Body of pancreas (tissue), 4 donors: ENCODE results near the gene STAB1.

ENCODE experiments used
- CTCF ChIP-seq, 7 experiments: fragments of 450-650 bp in 4 of 7; fragments of 200-600 bp in 3 of 7; sonication (generic) in 3 of 7; IDR thresholded peaks; one replicate each; pipeline ENCODE4 v1.5.1; 2016 to 2019; ENCODE audit warnings: antibody characterized with exemption in 7 of 7
- POLR2A ChIP-seq, 3 donors: fragments of 450-650 bp; IDR thresholded peaks; one replicate each; pipeline ENCODE4 v1.6.1; 2016; ENCODE audit warnings: antibody characterized with exemption in 3 of 3, mild to moderate bottlenecking in 2 of 3

GRCh38 chr3:52532838-52533622 lies 37.9 kb downstream of the STAB1 start:
- no peak for TF ChIP-seq POLR2A (IDR thresholded peaks at IDR 0.05)
- no peak for TF ChIP-seq CTCF (IDR thresholded peaks at IDR 0.05)
